Measurements from ENCODE around the gene OR9G4. TPM values are rescaled to one million over a fixed set of nuclear protein-coding genes. Genes with fewer than 3 reads are reported as not detected.

OR9G4 gene
- total RNA-seq, 2 donors from 2014 or later, result not detected

- no peak for DNase-seq (ENCODE audit: low spot score)
- no peaks in the 10 kb centered on the region for H3K27me3 ChIP-seq
- H3K27ac ChIP-seq, result no peak within 1 kb of the TSS
- H3K4me1 ChIP-seq, result no peaks in the 10 kb centered on the region
- no peaks in the 10 kb centered on the region for H3K36me3 ChIP-seq
- no peak for TF ChIP-seq CTCF (IDR thresholded peaks at IDR 0.05)
- no peaks in the 10 kb centered on the region for H3K9me3 ChIP-seq
- H3K4me3 ChIP-seq, result no peak within 1 kb of the TSS
Observed at GRCh38 chr11:56698795-56699194, 49.7 kb downstream of the OR9G4 start, which contains the start of gene OR9G1. OR9G1 (plus strand) TSS chr11:56699095; CDS start chr11:56700388, 1,293 bp downstream.

GRCh38 chr11:56693428-56693827, 55.1 kb downstream of the OR9G4 start:
- Histone ChIP-seq H3K36me3 (no peaks in the 10 kb centered on the region), H3K27me3 (no peaks in the 10 kb centered on the region), H3K4me3 (no peak overlapping the region), H3K4me1 (no peaks in the 10 kb centered on the region), H3K9me3 (no peaks in the 10 kb centered on the region), H3K27ac (no peak overlapping the region)
- TF ChIP-seq CTCF (IDR thresholded peaks at IDR 0.05), result no peak
- DNase-seq (ENCODE audit: low spot score), result no peak

Small RNA genes within 50 kb of the gene (microRNA-seq; reads per million reads assigned to microRNA genes)
- 0 reads per million in 2 donors for gene MIR6128 (ENCODE audit: borderline number of aligned reads in 2 of 2, borderline replicate concordance in 1 of 2)

Other genes starting within 250 kb of the OR9G4 start
- gene OR5M11, start 205.4 kb downstream of the OR9G4 start, total RNA-seq, result not detected
- not detected for gene OR5M10, start 171.0 kb downstream of the OR9G4 start, total RNA-seq
- gene OR5M1, start 133.8 kb downstream of the OR9G4 start, total RNA-seq, result not detected
- not detected for gene OR5AP2, start 106.3 kb downstream of the OR9G4 start, total RNA-seq
- gene OR5AR1, start 85.0 kb downstream of the OR9G4 start, total RNA-seq, result not detected
- gene OR9G1, start 49.6 kb downstream of the OR9G4 start, total RNA-seq, result not detected
- gene OR5AK2, start 240.2 kb upstream of the OR9G4 start, total RNA-seq, result not detected

Data from right atrium auricular region (tissue), 2 donors.